ENCODE results near the gene SLC2A2.

The SLC2A2 gene

GRCh38 chr3:171026597-171027293, at the start of gene SLC2A2:
TSS of gene SLC2A2 (minus strand) at chr3:171026720. CDS start at chr3:171026670, 50 bp downstream.
- DNase-seq (ENCODE audit: extremely low read depth, low read depth), result no peak
- no peak within 1 kb of the TSS for H3K4me3 ChIP-seq (replicated peaks; ENCODE audit: low read depth, low read length)
- no peak for TF ChIP-seq CTCF (IDR thresholded peaks at IDR 0.05; ENCODE audit: low read depth, low read length, missing control alignments)

GRCh38 chr3:171072432-171072831, 45.9 kb upstream of the SLC2A2 start:
- no peak for DNase-seq (ENCODE audit: extremely low read depth, low read depth)
- TF ChIP-seq CTCF (IDR thresholded peaks at IDR 0.05; ENCODE audit: low read depth, low read length, missing control alignments), result no peak
- no peak overlapping the region for H3K4me3 ChIP-seq (replicated peaks; ENCODE audit: low read depth, low read length)

- H3K4me3 ChIP-seq (replicated peaks; ENCODE audit: low read depth, low read length), result no peak overlapping the region
- TF ChIP-seq CTCF (IDR thresholded peaks at IDR 0.05; ENCODE audit: low read depth, low read length, missing control alignments), result no peak
- no peak for DNase-seq (ENCODE audit: extremely low read depth, low read depth)
Measured at GRCh38 chr3:171068658-171069057, 42.1 kb upstream of the SLC2A2 start.

- no peak for DNase-seq (ENCODE audit: extremely low read depth, low read depth)
- no peak for TF ChIP-seq CTCF (IDR thresholded peaks at IDR 0.05; ENCODE audit: low read depth, low read length, missing control alignments)
- no peak overlapping the region for H3K4me3 ChIP-seq (replicated peaks; ENCODE audit: low read depth, low read length)
Measured at GRCh38 chr3:171066206-171066605, 39.7 kb upstream of the SLC2A2 start.

GRCh38 chr3:171065732-171066131, 39.2 kb upstream of the SLC2A2 start:
- H3K4me3 ChIP-seq (replicated peaks; ENCODE audit: low read depth, low read length), result no peak overlapping the region
- no peak for DNase-seq (ENCODE audit: extremely low read depth, low read depth)
- no peak for TF ChIP-seq CTCF (IDR thresholded peaks at IDR 0.05; ENCODE audit: low read depth, low read length, missing control alignments)

GRCh38 chr3:171064461-171064860, 37.9 kb upstream of the SLC2A2 start:
- no peak for TF ChIP-seq CTCF (IDR thresholded peaks at IDR 0.05; ENCODE audit: low read depth, low read length, missing control alignments)
- no peak for DNase-seq (ENCODE audit: extremely low read depth, low read depth)
- H3K4me3 ChIP-seq (replicated peaks; ENCODE audit: low read depth, low read length), result no peak overlapping the region

GRCh38 chr3:171061749-171062148, 35.2 kb upstream of the SLC2A2 start:
- TF ChIP-seq CTCF (IDR thresholded peaks at IDR 0.05; ENCODE audit: low read depth, low read length, missing control alignments), result no peak
- H3K4me3 ChIP-seq (replicated peaks; ENCODE audit: low read depth, low read length), result no peak overlapping the region
- DNase-seq (ENCODE audit: extremely low read depth, low read depth), result no peak

All from HFF-Myc (cell line).